Skin epidermis (tissue), 12 donors: ENCODE measurements around the gene COL19A1.

ENCODE experiments used
- H3K27ac ChIP-seq, 21 experiments: fragments of 200-600 bp; sonication (generic) in 11 of 21; one replicate each; pipeline ENCODE4 v1.5.0; 2020; ENCODE audit warnings: mild to moderate bottlenecking in 3 of 21, inconsistent platforms in 2 of 21, moderate library complexity in 2 of 21
- H3K4me3 ChIP-seq, 7 experiments: fragments of 200-600 bp; sonication (generic) in 2 of 7; one replicate each; pipeline ENCODE4 v1.5.0; 2020; ENCODE audit warnings: inconsistent platforms in 2 of 7, mild to moderate bottlenecking in 2 of 7, moderate library complexity in 1 of 7

Gene COL19A1

GRCh38 chr6:70145178-70145577 lies 278.8 kb downstream of the COL19A1 start:
- no peak overlapping the region for H3K27ac ChIP-seq

GRCh38 chr6:70149209-70149788 lies 282.9 kb downstream of the COL19A1 start:
- Histone ChIP-seq H3K4me3 (no peak overlapping the region), H3K27ac (no peak overlapping the region)

More at GRCh38 chr6:70145178-70145577, 278.8 kb downstream of the COL19A1 start:
- H3K4me3 ChIP-seq, result no peak overlapping the region

GRCh38 chr6:70150521-70150920 lies 284.2 kb downstream of the COL19A1 start:
- Histone ChIP-seq H3K27ac (no peak overlapping the region), H3K4me3 (no peak overlapping the region)

- Histone ChIP-seq H3K27ac (no peak overlapping the region), H3K4me3 (no peak overlapping the region)
Measured at GRCh38 chr6:70151616-70152015, 285.3 kb downstream of the COL19A1 start.

- no peak overlapping the region for H3K27ac ChIP-seq
- no peak overlapping the region for H3K4me3 ChIP-seq
Measured at GRCh38 chr6:70152786-70153185, 286.4 kb downstream of the COL19A1 start.

- no peak overlapping the region for H3K27ac ChIP-seq
- no peak overlapping the region for H3K4me3 ChIP-seq
Measured at GRCh38 chr6:70157086-70157485, 290.7 kb downstream of the COL19A1 start.

GRCh38 chr6:70160276-70160675 lies 293.9 kb downstream of the COL19A1 start:
- no peak overlapping the region for H3K27ac ChIP-seq

GRCh38 chr6:70162972-70163371 lies 296.6 kb downstream of the COL19A1 start:
- H3K4me3 ChIP-seq, result no peak overlapping the region

More at GRCh38 chr6:70160276-70160675, 293.9 kb downstream of the COL19A1 start:
- H3K4me3 ChIP-seq, result no peak overlapping the region

GRCh38 chr6:70163795-70164194 lies 297.4 kb downstream of the COL19A1 start:
- H3K27ac ChIP-seq, result no peak overlapping the region
- H3K4me3 ChIP-seq, result no peak overlapping the region

More at GRCh38 chr6:70162972-70163371, 296.6 kb downstream of the COL19A1 start:
- no peak overlapping the region for H3K27ac ChIP-seq

- no peak overlapping the region for H3K27ac ChIP-seq
- no peak overlapping the region for H3K4me3 ChIP-seq
Measured at GRCh38 chr6:70164556-70164955, 298.2 kb downstream of the COL19A1 start.

GRCh38 chr6:70166088-70166958 lies 300.0 kb downstream of the COL19A1 start:
- no peak overlapping the region for H3K4me3 ChIP-seq
- H3K27ac ChIP-seq, result no peak overlapping the region

GRCh38 chr6:70168681-70169377 lies 302.5 kb downstream of the COL19A1 start:
- no peak overlapping the region for H3K27ac ChIP-seq
- H3K4me3 ChIP-seq, result no peak overlapping the region

GRCh38 chr6:70171236-70171635 lies 304.9 kb downstream of the COL19A1 start:
- no peak overlapping the region for H3K27ac ChIP-seq
- H3K4me3 ChIP-seq, result no peak overlapping the region

- Histone ChIP-seq H3K27ac (no peak overlapping the region), H3K4me3 (no peak overlapping the region)
Measured at GRCh38 chr6:70172252-70172651, 305.9 kb downstream of the COL19A1 start.

GRCh38 chr6:70175770-70176169 lies 309.4 kb downstream of the COL19A1 start:
- Histone ChIP-seq H3K4me3 (no peak overlapping the region), H3K27ac (no peak overlapping the region)

- Histone ChIP-seq H3K27ac (no peak overlapping the region), H3K4me3 (no peak overlapping the region)
Measured at GRCh38 chr6:70176842-70177550, 310.6 kb downstream of the COL19A1 start.

GRCh38 chr6:70180183-70180900 lies 314.0 kb downstream of the COL19A1 start:
- H3K4me3 ChIP-seq, result no peak overlapping the region
- H3K27ac ChIP-seq, result no peak overlapping the region

GRCh38 chr6:70180901-70181599 lies 314.7 kb downstream of the COL19A1 start:
- no peak overlapping the region for H3K27ac ChIP-seq
- H3K4me3 ChIP-seq, result no peak overlapping the region

GRCh38 chr6:70183538-70183937 lies 317.2 kb downstream of the COL19A1 start:
- H3K27ac ChIP-seq, result no peak overlapping the region
- H3K4me3 ChIP-seq, result no peak overlapping the region
